GM23338 (cell line): Measurements from ENCODE around the gene KLF4. TPM values are rescaled to one million over a fixed set of nuclear protein-coding genes. Genes with fewer than 3 reads are reported as not detected.
"Not testable (repeated sequence)": the region's sequence is repeated elsewhere in the genome, so short reads cannot be mapped to it uniquely, and the experiment has no call there.

Source experiments
- ATAC-seq: fragments of 200-7000 bp; cut with Tn5 transposase; 3 replicates; pipeline ENCODE4 v1.9.1; 2020
- DNase-seq: peaks from one replicate; pipeline ENCODE4 v3.0.0-alpha.2; 2015; ENCODE audit warnings: low spot score
- H2AFZ ChIP-seq: fragments of 200-600 bp; sonication (generic); 2 replicates; pipeline ENCODE4 v1.8.0; 2016; ENCODE audit warnings: antibody characterized with exemption, mild to moderate bottlenecking, moderate library complexity
- H3F3A ChIP-seq: fragments of 200-600 bp; sonication (generic); replicated peaks from 2 replicates; pipeline ENCODE4 v1.8.0; 2017; ENCODE audit warnings: antibody characterized with exemption, mixed run types, low read depth
- H3K27ac ChIP-seq: fragments of 200-600 bp; sonication (generic); 2 replicates; pipeline ENCODE4 v1.6.1; 2016; ENCODE audit warnings: low read depth
- H3K27me3 ChIP-seq: fragments of 200-600 bp; sonication (generic); 2 replicates; pipeline ENCODE4 v1.8.0; 2016; ENCODE audit warnings: mild to moderate bottlenecking, mixed run types, moderate library complexity; ENCODE audit not compliant: insufficient read depth
- H3K36me3 ChIP-seq: fragments of 200-600 bp; sonication (generic); 2 replicates; pipeline ENCODE4 v1.8.0; 2016; ENCODE audit warnings: mild to moderate bottlenecking; ENCODE audit not compliant: insufficient read depth
- H3K4me1 ChIP-seq: fragments of 200-600 bp; sonication (generic); 2 replicates; pipeline ENCODE4 v1.8.0; 2016; ENCODE audit warnings: mild to moderate bottlenecking, moderate library complexity; ENCODE audit not compliant: insufficient read depth
- H3K4me2 ChIP-seq: fragments of 200-600 bp; sonication (generic); 2 replicates; pipeline ENCODE4 v1.7.1; 2017; ENCODE audit warnings: mixed run types
- H3K4me3 ChIP-seq: fragments of 200-600 bp; sonication (generic); 2 replicates; pipeline ENCODE4 v1.6.1; 2016; ENCODE audit warnings: mixed run types
- H3K79me2 ChIP-seq: fragments of 200-600 bp; sonication (generic); replicated peaks from 2 replicates; pipeline ENCODE4 v1.8.0; 2017; ENCODE audit warnings: mild to moderate bottlenecking; ENCODE audit not compliant: insufficient read depth
- H3K9me2 ChIP-seq: fragments of 200-600 bp; sonication (generic); 2 replicates; pipeline ENCODE4 v1.8.0; 2017; ENCODE audit not compliant: insufficient read depth
- H4K20me1 ChIP-seq: fragments of 200-600 bp; sonication (generic); replicated peaks from 2 replicates; pipeline ENCODE4 v1.8.0; 2017; ENCODE audit warnings: mild to moderate bottlenecking; ENCODE audit not compliant: insufficient read depth
- H3K27ac Mint-ChIP-seq: 2 replicates; pipeline ENCODE4 v1.8.0; 2020; ENCODE audit warnings: inconsistent platforms, mild to moderate bottlenecking, moderate library complexity, mixed read lengths
- H3K27me3 Mint-ChIP-seq: 3 replicates; pipeline ENCODE4 v1.8.0; 2022; ENCODE audit warnings: low read depth, mild to moderate bottlenecking, moderate library complexity, mixed read lengths, inconsistent platforms; ENCODE audit not compliant: insufficient read depth, poor library complexity
- H3K36me3 Mint-ChIP-seq: 3 replicates; pipeline ENCODE4 v1.8.0; 2021; ENCODE audit warnings: low read depth, mild to moderate bottlenecking, inconsistent platforms, moderate library complexity, mixed read lengths
- H3K4me1 Mint-ChIP-seq: 3 replicates; pipeline ENCODE4 v1.8.0; 2020; ENCODE audit warnings: mild to moderate bottlenecking, inconsistent platforms, mixed read lengths
- H3K4me3 Mint-ChIP-seq: 3 replicates; pipeline ENCODE4 v1.8.0; 2021; ENCODE audit warnings: moderate library complexity, mild to moderate bottlenecking, inconsistent platforms, mixed read lengths
- H3K9me3 Mint-ChIP-seq: 3 replicates; pipeline ENCODE4 v1.8.0; 2020; ENCODE audit warnings: moderate library complexity, mild to moderate bottlenecking, inconsistent platforms, mixed read lengths
- EZH2 ChIP-seq: fragments of 200-600 bp; sonication (generic); IDR thresholded peaks from one replicate; pipeline ENCODE4 v1.8.0; 2017; ENCODE audit warnings: antibody characterized with exemption, mild to moderate bottlenecking, low read depth; ENCODE audit not compliant: unreplicated experiment
- POLR2AphosphoS5 ChIP-seq: IDR thresholded peaks from 2 replicates; pipeline ENCODE4 v1.6.1; 2016; ENCODE audit warnings: antibody characterized with exemption, low read depth
- polyA plus RNA-seq: library from polyadenylated mRNA; unstranded; fragments of >200 nt; fragmentation: Nextera tagmentation; extraction: Ambion mirVana; gene quantifications from 2 replicates; pipeline ENCODE4 v1.2.1, GENCODE V29; 2016
- total RNA-seq: library from RNA; depleted of rRNA; stranded (reverse); fragments of >200 nt; shearing (Covaris generic); gene quantifications from 2 replicates; pipeline ENCODE4 v1.2.3, GENCODE V29; 2014
- TF ChIP-seq, protein P1 (sequence below): fragments of 250-450 bp; sonication (Bioruptor Pico); IDR thresholded peaks from 2 replicates; pipeline ENCODE4 v1.5.0; 2020; ENCODE audit warnings: mild to moderate bottlenecking, moderate library complexity

KLF4 gene
- total and polyA plus RNA-seq, 2 experiments from 2014 or later, result 8.3 to 29.8 TPM

GRCh38 chr9:107492381-107492970, 2.9 kb upstream of the KLF4 start (continued):
- TF ChIP-seq, protein P1, sequence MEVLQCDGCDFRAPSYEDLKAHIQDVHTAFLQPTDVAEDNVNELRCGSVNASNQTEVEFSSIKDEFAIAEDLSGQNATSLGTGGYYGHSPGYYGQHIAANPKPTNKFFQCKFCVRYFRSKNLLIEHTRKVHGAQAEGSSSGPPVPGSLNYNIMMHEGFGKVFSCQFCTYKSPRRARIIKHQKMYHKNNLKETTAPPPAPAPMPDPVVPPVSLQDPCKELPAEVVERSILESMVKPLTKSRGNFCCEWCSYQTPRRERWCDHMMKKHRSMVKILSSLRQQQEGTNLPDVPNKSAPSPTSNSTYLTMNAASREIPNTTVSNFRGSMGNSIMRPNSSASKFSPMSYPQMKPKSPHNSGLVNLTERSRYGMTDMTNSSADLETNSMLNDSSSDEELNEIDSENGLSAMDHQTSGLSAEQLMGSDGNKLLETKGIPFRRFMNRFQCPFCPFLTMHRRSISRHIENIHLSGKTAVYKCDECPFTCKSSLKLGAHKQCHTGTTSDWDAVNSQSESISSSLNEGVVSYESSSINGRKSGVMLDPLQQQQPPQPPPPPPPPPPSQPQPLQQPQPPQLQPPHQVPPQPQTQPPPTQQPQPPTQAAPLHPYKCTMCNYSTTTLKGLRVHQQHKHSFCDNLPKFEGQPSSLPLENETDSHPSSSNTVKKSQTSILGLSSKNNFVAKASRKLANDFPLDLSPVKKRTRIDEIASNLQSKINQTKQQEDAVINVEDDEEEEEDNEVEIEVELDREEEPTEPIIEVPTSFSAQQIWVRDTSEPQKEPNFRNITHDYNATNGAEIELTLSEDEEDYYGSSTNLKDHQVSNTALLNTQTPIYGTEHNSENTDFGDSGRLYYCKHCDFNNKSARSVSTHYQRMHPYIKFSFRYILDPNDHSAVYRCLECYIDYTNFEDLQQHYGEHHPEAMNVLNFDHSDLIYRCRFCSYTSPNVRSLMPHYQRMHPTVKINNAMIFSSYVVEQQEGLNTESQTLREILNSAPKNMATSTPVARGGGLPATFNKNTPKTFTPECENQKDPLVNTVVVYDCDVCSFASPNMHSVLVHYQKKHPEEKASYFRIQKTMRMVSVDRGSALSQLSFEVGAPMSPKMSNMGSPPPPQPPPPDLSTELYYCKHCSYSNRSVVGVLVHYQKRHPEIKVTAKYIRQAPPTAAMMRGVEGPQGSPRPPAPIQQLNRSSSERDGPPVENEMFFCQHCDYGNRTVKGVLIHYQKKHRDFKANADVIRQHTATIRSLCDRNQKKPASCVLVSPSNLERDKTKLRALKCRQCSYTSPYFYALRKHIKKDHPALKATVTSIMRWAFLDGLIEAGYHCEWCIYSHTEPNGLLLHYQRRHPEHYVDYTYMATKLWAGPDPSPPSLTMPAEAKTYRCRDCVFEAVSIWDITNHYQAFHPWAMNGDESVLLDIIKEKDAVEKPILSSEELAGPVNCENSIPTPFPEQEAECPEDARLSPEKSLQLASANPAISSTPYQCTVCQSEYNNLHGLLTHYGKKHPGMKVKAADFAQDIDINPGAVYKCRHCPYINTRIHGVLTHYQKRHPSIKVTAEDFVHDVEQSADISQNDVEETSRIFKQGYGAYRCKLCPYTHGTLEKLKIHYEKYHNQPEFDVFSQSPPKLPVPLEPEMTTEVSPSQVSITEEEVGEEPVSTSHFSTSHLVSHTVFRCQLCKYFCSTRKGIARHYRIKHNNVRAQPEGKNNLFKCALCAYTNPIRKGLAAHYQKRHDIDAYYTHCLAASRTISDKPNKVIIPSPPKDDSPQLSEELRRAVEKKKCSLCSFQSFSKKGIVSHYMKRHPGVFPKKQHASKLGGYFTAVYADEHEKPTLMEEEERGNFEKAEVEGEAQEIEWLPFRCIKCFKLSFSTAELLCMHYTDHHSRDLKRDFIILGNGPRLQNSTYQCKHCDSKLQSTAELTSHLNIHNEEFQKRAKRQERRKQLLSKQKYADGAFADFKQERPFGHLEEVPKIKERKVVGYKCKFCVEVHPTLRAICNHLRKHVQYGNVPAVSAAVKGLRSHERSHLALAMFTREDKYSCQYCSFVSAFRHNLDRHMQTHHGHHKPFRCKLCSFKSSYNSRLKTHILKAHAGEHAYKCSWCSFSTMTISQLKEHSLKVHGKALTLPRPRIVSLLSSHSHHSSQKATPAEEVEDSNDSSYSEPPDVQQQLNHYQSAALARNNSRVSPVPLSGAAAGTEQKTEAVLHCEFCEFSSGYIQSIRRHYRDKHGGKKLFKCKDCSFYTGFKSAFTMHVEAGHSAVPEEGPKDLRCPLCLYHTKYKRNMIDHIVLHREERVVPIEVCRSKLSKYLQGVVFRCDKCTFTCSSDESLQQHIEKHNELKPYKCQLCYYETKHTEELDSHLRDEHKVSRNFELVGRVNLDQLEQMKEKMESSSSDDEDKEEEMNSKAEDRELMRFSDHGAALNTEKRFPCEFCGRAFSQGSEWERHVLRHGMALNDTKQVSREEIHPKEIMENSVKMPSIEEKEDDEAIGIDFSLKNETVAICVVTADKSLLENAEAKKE (CRISPR knock-in tag), result no peak
- TF ChIP-seq POLR2AphosphoS5 (no peak), EZH2 (no peak)

DNA sequence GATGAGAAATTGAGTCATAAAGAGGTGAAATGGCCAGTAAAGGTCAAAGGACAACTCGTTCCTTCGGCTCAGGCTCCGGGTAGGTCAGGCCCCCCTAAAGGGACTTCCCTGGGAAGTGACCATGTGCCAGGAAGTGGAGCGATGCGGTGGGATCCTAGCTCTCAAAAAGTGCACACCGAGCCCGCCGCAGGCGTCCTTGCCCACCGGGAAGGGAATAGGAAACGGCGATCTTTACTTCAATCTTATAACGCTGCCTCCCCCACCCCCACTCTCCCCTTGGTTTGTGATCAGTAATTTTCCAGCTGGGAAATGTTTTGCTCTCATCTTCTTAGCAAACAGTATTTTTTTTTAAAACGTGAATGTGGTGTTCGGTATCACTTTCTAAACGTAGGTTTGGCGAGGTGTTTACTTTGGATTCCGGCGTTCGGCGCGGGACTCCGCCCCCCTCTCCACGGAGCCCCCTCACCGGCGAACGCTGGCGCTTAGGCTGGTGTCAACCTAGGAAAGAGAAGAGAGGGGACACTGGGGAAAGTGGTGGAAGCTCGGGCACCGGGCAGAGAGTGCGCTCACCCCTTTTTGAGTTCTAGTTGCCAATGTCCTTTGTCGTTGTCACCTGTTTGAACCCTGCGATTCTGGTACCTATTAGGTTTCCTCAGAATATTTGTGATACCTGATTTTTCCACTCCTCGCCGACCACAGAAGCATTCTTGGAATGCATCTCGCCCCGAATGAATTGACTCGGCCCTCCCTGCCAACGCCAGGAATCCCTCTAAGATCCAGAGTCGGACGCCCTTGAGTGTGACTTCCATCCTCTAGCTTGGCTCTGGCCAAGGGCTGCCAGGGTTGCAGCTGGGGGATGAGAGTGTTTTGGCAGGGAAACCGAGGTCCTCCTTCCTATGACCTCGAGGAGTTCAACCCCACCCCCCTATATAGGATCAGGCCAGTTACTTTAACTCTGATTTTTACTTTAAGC, 1.8 kb upstream of the KLF4 start:
- Histone ChIP-seq H3K4me2 (peak overlapping the region; percentile 96), H3F3A (peaks cover 10% of the 10 kb centered on the region; the same call in 1 of the 2 replicates), H3K36me3 (no peaks in the 10 kb centered on the region), H3K9me2 (no peaks in the 10 kb centered on the region), H2AFZ (peak overlapping the region; percentile 97), H3K4me1 (peaks cover 18% of the 10 kb centered on the region), H3K4me3 (peak overlapping the region; percentile 82), H4K20me1 (no peaks in the 10 kb centered on the region), H3K27me3 (peaks cover 60% of the 10 kb centered on the region), H3K27ac (no peak overlapping the region), H3K79me2 (no peaks in the 10 kb centered on the region)
- Mint-ChIP-seq H3K36me3 (no peaks in the 10 kb centered on the region), H3K4me1 (peaks cover 22% of the 10 kb centered on the region; the same call in 2 of the 3 replicates), H3K27ac (no peak overlapping the region), H3K4me3 (peak overlapping the region; percentile 80), H3K9me3 (peaks cover 3% of the 10 kb centered on the region; the same call in 1 of the 3 replicates), H3K27me3 (peaks cover 54% of the 10 kb centered on the region)
- ATAC-seq, result no peak
- TF ChIP-seq POLR2AphosphoS5, result no peak
- TF ChIP-seq EZH2, result peak; percentile 23
- peak; percentile 53 for DNase-seq

DNA sequence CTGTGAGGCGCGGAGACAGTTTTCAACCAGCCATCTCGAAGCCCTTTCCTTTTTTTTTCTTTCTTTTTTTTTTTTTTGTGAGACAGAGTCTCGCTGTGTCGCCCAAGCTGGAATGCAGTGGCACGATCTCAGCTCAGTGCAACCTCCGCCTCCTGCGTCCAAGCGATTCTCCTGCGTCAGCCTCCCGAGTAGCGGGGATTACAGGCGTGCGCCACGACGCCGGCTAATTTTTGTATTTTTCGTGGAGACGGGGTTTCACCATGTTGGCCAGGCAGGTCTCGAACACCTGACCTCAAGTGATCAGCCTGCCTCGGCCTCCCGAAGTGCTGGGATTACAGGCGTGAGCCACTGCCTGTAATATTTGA, 1.0 kb upstream of the KLF4 start:
- Histone ChIP-seq H2AFZ (peak overlapping the region; percentile 97), H3K27me3 (peaks cover 67% of the 10 kb centered on the region), H3K4me2 (peak overlapping the region; percentile 96), H3K4me1 (peaks cover 18% of the 10 kb centered on the region), H3K4me3 (peak overlapping the region; percentile 82)
- H3K36me3 ChIP-seq, H3K79me2 ChIP-seq, H3K36me3 Mint-ChIP-seq, ATAC-seq, H3K9me2 ChIP-seq, H3K27ac ChIP-seq, DNase-seq, H3K9me3 Mint-ChIP-seq, H3K27ac Mint-ChIP-seq, H3F3A ChIP-seq, H4K20me1 ChIP-seq: not testable (repeated sequence)
- Mint-ChIP-seq H3K27me3 (peaks cover 51% of the 10 kb centered on the region), H3K4me1 (peaks cover 30% of the 10 kb centered on the region; the same call in 2 of the 3 replicates), H3K4me3 (peak overlapping the region; percentile 80)
